Parathyroid adenoma (tissue), 2 donors: ENCODE results near the gene CIDEC.
"Not testable (repeated sequence)": the region's sequence is repeated elsewhere in the genome, so short reads cannot be mapped to it uniquely, and the experiment has no call there.

Source experiments
- H2AFZ ChIP-seq: fragments of 300-600 bp; sonication (generic); one replicate; pipeline ENCODE4 v1.7.0; 2017; ENCODE audit warnings: antibody characterized with exemption, mild to moderate bottlenecking
- H3K27ac ChIP-seq: fragments of 300-600 bp; sonication (generic); one replicate; pipeline ENCODE4 v1.7.0; 2017
- H3K27me3 ChIP-seq: fragments of 300-600 bp; sonication (generic); one replicate; pipeline ENCODE4 v1.7.0; 2017; ENCODE audit warnings: low read length; ENCODE audit not compliant: control insufficient read depth, insufficient read depth
- H3K36me3 ChIP-seq: fragments of 300-600 bp; sonication (generic); one replicate; pipeline ENCODE4 v1.7.0; 2017; ENCODE audit warnings: low read length; ENCODE audit not compliant: control insufficient read depth, insufficient read depth
- H3K4me1 ChIP-seq: fragments of 300-600 bp; sonication (generic); one replicate; pipeline ENCODE4 v1.7.0; 2017; ENCODE audit warnings: control low read depth
- H3K4me2 ChIP-seq: fragments of 300-600 bp; sonication (generic); one replicate; pipeline ENCODE4 v1.7.0; 2017; ENCODE audit warnings: low read length
- H3K4me3 ChIP-seq: fragments of 300-600 bp; sonication (generic); one replicate; pipeline ENCODE4 v1.7.0; 2017; ENCODE audit warnings: low read depth, low read length
- H3K79me2 ChIP-seq: fragments of 300-600 bp; sonication (generic); one replicate; pipeline ENCODE4 v1.7.0; 2017; ENCODE audit warnings: control low read depth
- H3K9ac ChIP-seq: fragments of 300-600 bp; sonication (generic); one replicate; pipeline ENCODE4 v1.7.0; 2017; ENCODE audit warnings: mild to moderate bottlenecking
- H3K9me3 ChIP-seq: fragments of 300-600 bp; sonication (generic); one replicate; pipeline ENCODE4 v1.7.0; 2017; ENCODE audit warnings: low read length; ENCODE audit not compliant: control insufficient read depth
- CTCF ChIP-seq: fragments of 300-600 bp; sonication (generic); IDR thresholded peaks from one replicate; pipeline ENCODE4 v1.7.0; 2017; ENCODE audit warnings: antibody characterized with exemption, mild to moderate bottlenecking
- donor health status: primary hyperparathyroidism.

The CIDEC gene

DNA sequence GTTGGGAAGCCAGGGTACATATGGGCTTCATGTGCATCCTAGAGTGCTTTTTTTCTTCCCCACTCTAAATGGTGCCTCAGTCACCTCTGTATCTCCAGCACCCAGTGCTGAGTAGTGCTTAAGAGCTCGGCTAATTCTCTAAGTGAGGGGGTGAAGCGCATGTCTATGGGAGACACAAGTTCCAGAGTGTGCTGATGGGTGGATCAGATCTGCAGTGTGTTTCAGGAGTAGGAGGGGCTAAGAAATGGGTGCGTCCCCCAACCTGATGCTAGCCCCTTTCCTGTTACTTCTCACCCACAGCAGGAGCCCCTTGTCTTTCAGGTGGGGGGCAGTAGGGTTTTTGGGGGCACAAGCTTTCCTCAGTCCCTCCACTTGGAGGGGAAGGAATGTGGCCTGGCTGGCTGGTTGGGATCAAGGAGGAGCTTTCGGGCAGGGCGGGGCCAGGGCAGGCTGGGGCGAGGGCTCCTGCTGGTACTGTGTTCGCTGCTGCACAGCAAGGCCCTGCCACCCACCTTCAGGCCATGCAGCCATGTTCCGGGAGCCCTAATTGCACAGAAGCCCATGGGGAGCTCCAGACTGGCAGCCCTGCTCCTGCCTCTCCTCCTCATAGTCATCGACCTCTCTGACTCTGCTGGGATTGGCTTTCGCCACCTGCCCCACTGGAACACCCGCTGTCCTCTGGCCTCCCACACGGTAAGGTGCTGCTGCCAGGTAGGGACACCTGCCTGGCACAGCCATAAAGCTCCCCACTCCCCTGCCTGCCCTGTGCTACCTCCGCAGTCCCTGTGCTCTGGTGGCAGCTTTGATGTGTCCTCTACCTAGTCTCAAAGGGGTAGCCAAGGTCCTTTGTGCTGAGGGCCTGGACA lies 22.6 kb upstream of the CIDEC start, which contains the start of gene IL17RE:
IL17RE (plus strand) TSS at position 477 of the 866 bp plus-strand sequence; CDS start at position 562, 85 bp downstream.
- Histone ChIP-seq H2AFZ (no peak within 1 kb of the TSS), H3K36me3 (no peaks in the 10 kb centered on the region), H3K9ac (no peak within 1 kb of the TSS), H3K4me2 (peak within 1 kb of the TSS; percentile 65), H3K9me3 (no peaks in the 10 kb centered on the region), H3K4me3 (peak within 1 kb of the TSS; percentile 60), H3K27me3 (no peaks in the 10 kb centered on the region), H3K27ac (no peak within 1 kb of the TSS), H3K79me2 (peaks cover 5% of the 10 kb centered on the region), H3K4me1 (no peaks in the 10 kb centered on the region)
- TF ChIP-seq CTCF = no peak

DNA sequence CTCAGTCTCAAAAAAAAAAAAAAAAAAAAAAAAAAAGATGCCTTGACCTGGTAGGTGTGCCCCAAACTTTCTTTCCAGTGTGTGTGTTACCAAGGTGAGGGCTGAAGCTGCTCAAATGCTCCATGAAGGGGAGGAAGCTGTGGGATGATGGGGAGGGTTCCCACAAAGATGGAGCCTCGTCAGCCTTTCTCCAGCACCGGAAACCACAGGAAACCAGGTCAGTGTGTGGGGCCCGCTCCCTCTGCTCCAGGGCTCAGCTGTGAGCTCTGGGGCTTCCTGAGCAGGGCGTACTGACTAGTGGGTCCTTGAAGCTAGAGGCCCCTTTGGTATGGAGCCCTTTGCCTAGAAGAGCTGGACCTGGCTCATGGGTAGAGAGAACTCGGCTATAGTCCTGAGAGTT lies 21.9 kb upstream of the CIDEC start:
- no peaks in the 10 kb centered on the region for H3K36me3 ChIP-seq
- no peak for TF ChIP-seq CTCF
- no peak overlapping the region for H3K27ac ChIP-seq
- H3K4me1 ChIP-seq = no peaks in the 10 kb centered on the region
- peaks cover 9% of the 10 kb centered on the region for H3K79me2 ChIP-seq
- H3K4me3 ChIP-seq = no peak overlapping the region
- H2AFZ ChIP-seq = no peak overlapping the region
- no peaks in the 10 kb centered on the region for H3K27me3 ChIP-seq
- H3K9ac ChIP-seq = no peak overlapping the region
- H3K9me3 ChIP-seq = no peaks in the 10 kb centered on the region
- no peak overlapping the region for H3K4me2 ChIP-seq

DNA sequence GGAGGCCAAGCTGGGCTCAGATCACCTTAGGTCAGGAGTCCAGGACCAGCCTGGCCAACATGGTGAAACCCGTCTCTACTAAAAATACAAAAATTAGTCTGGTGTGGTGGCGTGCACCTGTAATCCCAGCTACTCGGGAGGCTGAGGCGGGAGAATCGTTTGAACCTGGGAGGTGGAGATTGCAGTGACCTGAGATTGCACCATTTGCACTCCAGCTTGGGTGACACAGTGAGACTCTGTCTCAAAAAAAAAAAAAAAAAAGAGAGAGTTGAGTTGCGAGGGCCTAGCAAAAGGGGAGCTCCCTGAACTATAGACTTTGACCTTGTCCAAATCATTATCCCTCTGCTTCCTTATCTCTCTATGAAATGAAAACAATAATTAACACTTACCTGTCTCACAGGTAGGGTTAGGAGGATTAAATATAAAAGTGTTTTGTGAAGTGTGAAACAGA lies 20.9 kb upstream of the CIDEC start:
- H3K4me1 ChIP-seq, H3K9me3 ChIP-seq, H3K4me2 ChIP-seq, H3K27ac ChIP-seq, H3K36me3 ChIP-seq, H3K79me2 ChIP-seq, H2AFZ ChIP-seq, H3K27me3 ChIP-seq, H3K9ac ChIP-seq, H3K4me3 ChIP-seq: not testable (repeated sequence)

DNA sequence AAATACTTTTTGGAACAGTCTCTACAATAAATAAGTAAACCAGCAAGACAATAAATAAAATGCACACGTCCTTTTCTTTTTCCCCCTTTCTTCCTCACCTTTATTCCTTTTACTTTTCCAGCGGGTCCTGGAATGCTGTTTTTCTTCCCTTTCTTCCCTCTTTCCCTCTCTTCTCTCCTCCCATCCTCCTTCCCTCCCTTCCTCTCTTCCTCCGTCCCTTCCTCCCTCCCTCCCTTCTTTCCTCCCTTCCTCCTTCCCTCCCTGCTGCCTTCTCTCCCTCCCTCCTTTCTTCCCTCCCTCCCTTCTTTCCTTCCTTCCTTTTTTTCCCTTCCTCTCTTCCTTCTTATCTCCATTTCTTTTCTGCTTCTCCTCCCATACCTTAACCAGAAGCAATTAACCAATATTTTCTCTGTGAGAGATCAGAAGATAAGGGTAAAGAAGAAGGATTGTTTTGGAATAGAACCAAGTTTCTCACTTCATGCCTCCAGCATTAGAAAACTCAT lies 19.3 kb upstream of the CIDEC start:
- Histone ChIP-seq H3K4me1 (no peaks in the 10 kb centered on the region), H3K4me3 (no peak overlapping the region), H3K36me3 (no peaks in the 10 kb centered on the region), H3K27ac (no peak overlapping the region), H2AFZ (no peak overlapping the region), H3K79me2 (peaks cover 9% of the 10 kb centered on the region), H3K9me3 (no peaks in the 10 kb centered on the region), H3K27me3 (no peaks in the 10 kb centered on the region), H3K9ac (no peak overlapping the region), H3K4me2 (no peak overlapping the region)
- TF ChIP-seq CTCF = no peak

DNA sequence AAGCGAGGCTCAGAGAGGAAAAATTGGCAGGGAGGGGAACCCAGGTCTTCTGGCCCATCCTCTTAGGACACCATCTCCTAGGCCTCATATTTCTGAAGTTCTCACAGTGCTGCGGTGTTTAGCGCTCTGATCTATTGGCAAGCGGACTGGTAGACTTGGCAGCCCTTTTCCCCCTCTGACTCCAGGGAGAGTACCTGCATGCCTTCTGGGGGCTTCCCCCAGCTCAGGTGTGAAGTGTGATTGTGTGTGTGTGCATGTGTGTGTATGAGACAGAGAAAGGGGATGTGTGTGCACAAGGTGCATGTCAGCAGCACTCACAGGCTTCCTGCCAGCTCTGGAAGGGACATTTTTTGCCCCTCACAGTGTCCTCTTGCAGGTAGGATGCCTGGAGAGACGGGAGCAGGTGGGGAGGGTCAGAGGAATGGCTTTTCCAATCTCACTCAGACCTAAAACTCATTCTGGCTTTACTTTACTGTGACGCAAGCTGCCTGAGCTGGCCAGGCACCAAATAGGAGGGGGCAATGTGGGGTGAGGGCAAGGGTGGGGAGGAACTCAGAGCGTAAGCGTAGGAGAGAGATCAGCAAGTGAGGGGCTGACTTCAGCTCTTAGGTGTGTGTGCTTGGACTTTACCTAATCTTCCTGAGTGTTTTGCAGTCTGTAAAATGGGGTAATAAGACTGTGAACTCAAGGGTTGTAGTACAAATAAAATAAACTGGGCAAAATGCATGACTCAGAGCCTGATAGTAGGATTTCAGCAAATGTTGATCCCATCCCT lies 18.6 kb upstream of the CIDEC start:
- Histone ChIP-seq H3K9me3 (no peaks in the 10 kb centered on the region), H2AFZ (no peak overlapping the region), H3K4me1 (no peaks in the 10 kb centered on the region), H3K9ac (no peak overlapping the region), H3K4me3 (no peak overlapping the region), H3K27me3 (no peaks in the 10 kb centered on the region), H3K79me2 (peaks cover 9% of the 10 kb centered on the region), H3K27ac (no peak overlapping the region), H3K36me3 (no peaks in the 10 kb centered on the region), H3K4me2 (no peak overlapping the region)
- TF ChIP-seq CTCF = no peak
